HepG2 (cell line): Measurements from ENCODE around the gene C1orf74. TPM values are rescaled to one million over a fixed set of nuclear protein-coding genes. Genes with fewer than 3 reads are reported as not detected.

Experiments
- ATAD3A ChIP-seq: sonication (generic); formaldehyde crosslinking; IDR thresholded peaks from 2 replicates; pipeline ENCODE4 v1.4.0; 2020; ENCODE audit warnings: missing genetic modification reagents
- ATF7-NPFF ChIP-seq: sonication (generic); formaldehyde crosslinking; IDR thresholded peaks from 2 replicates; pipeline ENCODE4 v1.8.1; 2023; ENCODE audit warnings: mild to moderate bottlenecking, low read depth, missing genetic modification reagents, moderate library complexity
- CBX5 ChIP-seq: sonication (generic); formaldehyde crosslinking; IDR thresholded peaks from 2 replicates; pipeline ENCODE4 v1.4.0; 2020; ENCODE audit warnings: missing genetic modification reagents, borderline replicate concordance
- DR1 ChIP-seq: sonication (generic); formaldehyde crosslinking; IDR thresholded peaks from 2 replicates; pipeline ENCODE4 v1.8.0; 2021; ENCODE audit warnings: mild to moderate bottlenecking, missing genetic modification reagents, inconsistent platforms
- GFI1 ChIP-seq: sonication (generic); formaldehyde crosslinking; IDR thresholded peaks from 2 replicates; pipeline ENCODE4 v1.5.0; 2020; ENCODE audit warnings: missing genetic modification reagents, mild to moderate bottlenecking, borderline replicate concordance
- GZF1 ChIP-seq: sonication (generic); formaldehyde crosslinking; IDR thresholded peaks from 2 replicates; pipeline ENCODE4 v1.5.1; 2020; ENCODE audit warnings: mild to moderate bottlenecking, missing genetic modification reagents
- HDAC6 ChIP-seq: fragments of 200-600 bp; sonication (generic); IDR thresholded peaks from 2 replicates; pipeline ENCODE4 v1.7.0; 2017; ENCODE audit warnings: mild to moderate bottlenecking, antibody characterized with exemption, low read length, low read depth
- KDM5A ChIP-seq: fragments of 200-600 bp; sonication (generic); IDR thresholded peaks from 2 replicates; pipeline ENCODE4 v1.7.0; 2018; ENCODE audit warnings: antibody characterized with exemption, mild to moderate bottlenecking, low read length, borderline replicate concordance
- MXD1 ChIP-seq: sonication (generic); formaldehyde crosslinking; IDR thresholded peaks from 2 replicates; pipeline ENCODE4 v1.4.0; 2020; ENCODE audit warnings: mild to moderate bottlenecking, missing genetic modification reagents
- NCOR1 ChIP-seq: fragments of 200-600 bp; sonication (generic); IDR thresholded peaks from 2 replicates; pipeline ENCODE4 v1.7.0; 2017; ENCODE audit warnings: antibody characterized with exemption, low read length, borderline replicate concordance
- NR2F2 ChIP-seq: IDR thresholded peaks from 2 replicates; pipeline ENCODE4 v1.6.1; 2012; ENCODE audit warnings: low read depth, inconsistent platforms, borderline replicate concordance
- SMAD1 ChIP-seq: sonication (generic); formaldehyde crosslinking; IDR thresholded peaks from 2 replicates; pipeline ENCODE4 v1.4.0; 2020; ENCODE audit warnings: missing genetic modification reagents, low read depth, mild to moderate bottlenecking, borderline replicate concordance
- THAP7 ChIP-seq: sonication (generic); formaldehyde crosslinking; IDR thresholded peaks from 2 replicates; pipeline ENCODE4 v1.8.1; 2023; ENCODE audit warnings: mild to moderate bottlenecking, missing genetic modification reagents
- TP53 ChIP-seq: sonication (generic); formaldehyde crosslinking; conservative IDR thresholded peaks from 2 replicates; pipeline ENCODE4 v1.4.0; 2020; ENCODE audit warnings: missing genetic modification reagents
- ZC3H4 ChIP-seq: sonication (generic); formaldehyde crosslinking; IDR thresholded peaks from 2 replicates; pipeline ENCODE4 v1.4.0; 2020; ENCODE audit warnings: missing genetic modification reagents, borderline replicate concordance
- ZNF235 ChIP-seq: sonication (generic); formaldehyde crosslinking; IDR thresholded peaks from 2 replicates; pipeline ENCODE4 v1.8.1; 2023; ENCODE audit warnings: mild to moderate bottlenecking, missing genetic modification reagents, borderline replicate concordance
- ZNF264 ChIP-seq: sonication (generic); formaldehyde crosslinking; IDR thresholded peaks from 2 replicates; pipeline ENCODE4 v1.4.0; 2020; ENCODE audit warnings: missing genetic modification reagents
- ZNF354B ChIP-seq: sonication (generic); formaldehyde crosslinking; IDR thresholded peaks from 2 replicates; pipeline ENCODE4 v1.8.0; 2022; ENCODE audit warnings: mild to moderate bottlenecking, missing genetic modification reagents
- ZNF557 ChIP-seq: sonication (generic); formaldehyde crosslinking; IDR thresholded peaks from 2 replicates; pipeline ENCODE4 v1.4.0; 2020; ENCODE audit warnings: missing genetic modification reagents
- ZNF614 ChIP-seq: IDR thresholded peaks from 2 replicates; pipeline ENCODE4 v1.6.1; 2018; ENCODE audit warnings: missing biosample characterization, missing genetic modification reagents, inconsistent platforms, borderline replicate concordance
- ZNF672 ChIP-seq: sonication (generic); formaldehyde crosslinking; IDR thresholded peaks from 2 replicates; pipeline ENCODE4 v1.8.1; 2022; ENCODE audit warnings: missing genetic modification reagents
- ZNF704 ChIP-seq: sonication (generic); formaldehyde crosslinking; IDR thresholded peaks from 2 replicates; pipeline ENCODE4 v1.8.1; 2023; ENCODE audit warnings: mild to moderate bottlenecking, inconsistent platforms, moderate library complexity, missing genetic modification reagents, borderline replicate concordance
- ZNF770 ChIP-seq: sonication (generic); formaldehyde crosslinking; IDR thresholded peaks from 2 replicates; pipeline ENCODE4 v1.5.0; 2020; ENCODE audit warnings: mild to moderate bottlenecking, missing genetic modification reagents
- ZNF784 ChIP-seq: sonication (generic); formaldehyde crosslinking; IDR thresholded peaks from 2 replicates; pipeline ENCODE4 v1.5.1; 2020; ENCODE audit warnings: missing genetic modification reagents, mild to moderate bottlenecking, borderline replicate concordance
- ZNF792 ChIP-seq: IDR thresholded peaks from 2 replicates; pipeline ENCODE4 v1.6.1; 2016
- ZZZ3 ChIP-seq: sonication (generic); formaldehyde crosslinking; IDR thresholded peaks from 2 replicates; pipeline ENCODE4 v1.4.0; 2020; ENCODE audit warnings: missing genetic modification reagents, mild to moderate bottlenecking, borderline replicate concordance
- polyA plus RNA-seq, 8 experiments: library from polyadenylated mRNA; depleted of rRNA in 3 of 8; stranded (reverse) in 7 of 8; unstranded in 1 of 8; fragments of >200 nt; fragmentation: Illumina TruSeq in 4 of 8; extraction: Trizol in 4 of 8; gene quantifications; 2 replicates each; pipeline versions ENCODE4 v1.2.1 to v1.2.3, GENCODE V29; 2011 to 2016; ENCODE audit warnings: low read depth in 4 of 8, missing spikeins in 1 of 8, mixed read lengths in 1 of 8; ENCODE audit not compliant: insufficient read depth in 1 of 8
- total RNA-seq, 5 experiments: library from RNA; depleted of rRNA; stranded (reverse); fragments of >200 nt; fragmentation: Illumina TruSeq; extraction: Trizol; gene quantifications; 2 replicates each; pipeline ENCODE4 v1.2.3, GENCODE V29; 2016; ENCODE audit warnings: low read depth in 1 of 5

Gene C1orf74
- total and polyA plus RNA-seq, 2 of the 13 experiments (the other 11 are each of a cell fraction or from before 2014, with no cell fraction given), result 0.33 to 0.71 TPM

GRCh38 chr1:209747580-209748262, 36.6 kb downstream of the C1orf74 start (continued):
- TF ChIP-seq ATAD3A (CRISPR knock-in tag) (no peak), ZNF704 (CRISPR knock-in tag) (no peak), ZZZ3 (CRISPR knock-in tag) (peak; percentile 31; the same call in 1 of the 2 replicates), ZNF792 (CRISPR knock-in tag) (peak; percentile 61; the same call in 1 of the 2 replicates), THAP7 (CRISPR knock-in tag) (no peak), ZC3H4 (CRISPR knock-in tag) (no peak), CBX5 (CRISPR knock-in tag) (peak; percentile 75; the same call in 1 of the 2 replicates), GZF1 (CRISPR knock-in tag) (no peak), ZNF614 (CRISPR knock-in tag) (no peak), ZNF557 (CRISPR knock-in tag) (no peak), ATF7-NPFF (CRISPR knock-in tag) (no peak), ZNF672 (CRISPR knock-in tag) (no peak), KDM5A (no peak), ZNF354B (CRISPR knock-in tag) (no peak), SMAD1 (no peak), GFI1 (CRISPR knock-in tag) (no peak), ZNF264 (CRISPR knock-in tag) (peak; percentile 59; the same call in 1 of the 2 replicates), NR2F2 (no peak; the same call in 1 of the 2 replicates), MXD1 (CRISPR knock-in tag) (no peak), ZNF770 (CRISPR knock-in tag) (no peak; the same call in 1 of the 2 replicates), DR1 (CRISPR knock-in tag) (0 out of 2 replicates have a peak, but pooled peaks have one; percentile 37), TP53 (0 out of 2 replicates have a peak, but pooled peaks have one; percentile 14), NCOR1 (no peak), ZNF784 (CRISPR knock-in tag) (peak; percentile 80; the same call in 1 of the 2 replicates), HDAC6 (no peak), ZNF235 (CRISPR knock-in tag) (no peak)
